Colon (tissue), 2 donors: Measurements from ENCODE around the gene SYNGR4.
"Not testable (repeated sequence)": the region's sequence is repeated elsewhere in the genome, so short reads cannot be mapped to it uniquely, and the experiment has no call there.

Experiments used
- FAIRE-seq: peaks from 2 replicates; lab custom pipeline; 2012; peaks lifted over from hg19 to GRCh38; lab: Jason Lieb, UNC
- donor health status: control.
- donor health status: control.

The SYNGR4 gene

DNA sequence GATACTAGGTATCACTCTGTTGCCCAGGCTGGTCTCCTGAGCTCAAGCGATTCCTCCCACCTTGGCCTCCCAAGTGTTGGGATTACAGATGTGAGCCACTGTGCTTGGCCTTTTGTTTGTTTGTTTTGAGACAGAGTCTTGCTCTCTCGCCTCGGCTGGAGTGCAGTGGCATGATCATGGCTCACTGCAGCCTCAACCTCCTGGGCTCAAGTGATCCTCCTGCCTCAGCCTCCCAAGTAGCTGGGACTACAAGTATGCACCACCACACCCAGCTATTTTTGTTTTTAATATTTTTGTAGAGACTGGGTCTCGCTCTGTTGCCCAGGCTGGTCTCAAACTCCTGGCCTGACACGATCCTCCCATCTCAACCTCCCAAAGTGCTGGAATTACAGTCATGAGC is 7.6 kb downstream of the SYNGR4 start:
- FAIRE-seq: not testable (repeated sequence)

DNA sequence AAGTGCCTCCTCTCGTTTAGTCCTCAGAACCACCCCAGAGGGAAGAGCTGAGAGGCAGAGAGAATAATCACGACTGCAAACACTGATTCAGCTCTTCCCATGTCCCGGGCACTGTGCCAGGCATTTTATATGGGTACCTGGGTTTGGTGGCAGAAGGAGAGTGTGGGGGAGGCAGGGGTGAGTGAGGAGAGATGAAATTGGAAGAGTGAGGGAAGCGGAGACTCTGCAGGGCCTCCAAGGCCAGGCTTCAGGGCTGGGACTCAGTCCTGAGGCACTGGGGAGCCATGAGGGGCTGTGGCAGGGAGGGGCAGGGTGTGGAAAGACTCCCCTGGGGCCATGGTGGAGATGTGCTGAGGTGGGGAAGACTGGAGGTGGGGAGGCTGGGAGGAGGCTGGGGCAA is 8.7 kb downstream of the SYNGR4 start:
- FAIRE-seq: no peak

DNA sequence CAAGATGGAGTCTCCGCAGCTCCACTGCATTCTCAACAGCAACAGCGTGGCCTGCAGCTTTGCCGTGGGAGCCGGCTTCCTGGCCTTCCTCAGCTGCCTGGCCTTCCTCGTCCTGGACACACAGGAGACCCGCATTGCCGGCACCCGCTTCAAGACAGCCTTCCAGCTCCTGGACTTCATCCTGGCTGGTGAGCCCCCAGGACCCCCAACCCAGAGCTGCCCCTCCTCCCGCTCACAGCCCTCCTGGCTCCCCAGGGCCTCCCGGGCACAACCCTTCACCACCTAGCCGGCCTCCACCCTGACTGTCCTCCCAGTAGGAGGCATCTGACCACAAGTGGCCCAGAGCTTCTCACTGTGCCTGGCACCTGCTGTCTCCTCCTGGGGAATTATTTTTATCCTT is 9.4 kb downstream of the SYNGR4 start:
- FAIRE-seq: no peak

DNA sequence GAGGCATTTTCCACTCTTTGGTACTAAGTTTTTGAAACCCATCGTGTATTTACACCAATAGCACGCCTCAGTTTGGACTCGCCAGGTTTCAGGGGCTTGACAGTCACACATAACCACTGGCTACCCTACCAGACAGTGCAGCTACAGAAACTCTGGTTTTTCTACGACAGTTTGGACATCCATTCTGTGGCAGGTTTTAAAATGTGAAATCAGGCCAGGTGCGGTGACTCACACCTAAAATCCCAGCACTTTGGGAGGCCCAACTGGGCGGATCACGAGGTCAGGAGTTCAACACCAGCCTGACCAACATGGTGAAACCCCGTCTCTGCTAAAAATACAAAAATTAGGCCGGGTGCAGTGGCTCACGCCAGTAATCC is 14.0 kb downstream of the SYNGR4 start:
- FAIRE-seq: no peak

DNA sequence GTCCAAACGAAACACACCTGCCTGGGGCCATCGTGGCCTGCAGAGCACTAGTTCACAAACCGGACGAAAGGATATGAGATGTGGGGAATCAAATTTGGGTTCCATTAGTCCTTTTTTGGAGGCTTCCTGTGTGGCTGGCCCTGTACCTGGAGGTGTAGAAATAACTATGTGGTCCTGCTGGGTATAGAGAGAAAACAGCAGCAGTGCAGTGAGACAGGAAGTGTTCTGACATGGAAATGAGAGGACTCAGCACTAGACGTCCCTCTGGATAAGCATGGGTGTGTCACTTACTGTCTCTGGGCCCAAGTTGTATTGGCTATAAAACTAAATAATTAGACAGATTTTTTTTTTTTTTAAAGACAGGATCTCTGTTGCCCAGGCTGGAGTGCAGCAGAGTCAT is 14.9 kb downstream of the SYNGR4 start:
- no peak for FAIRE-seq

DNA sequence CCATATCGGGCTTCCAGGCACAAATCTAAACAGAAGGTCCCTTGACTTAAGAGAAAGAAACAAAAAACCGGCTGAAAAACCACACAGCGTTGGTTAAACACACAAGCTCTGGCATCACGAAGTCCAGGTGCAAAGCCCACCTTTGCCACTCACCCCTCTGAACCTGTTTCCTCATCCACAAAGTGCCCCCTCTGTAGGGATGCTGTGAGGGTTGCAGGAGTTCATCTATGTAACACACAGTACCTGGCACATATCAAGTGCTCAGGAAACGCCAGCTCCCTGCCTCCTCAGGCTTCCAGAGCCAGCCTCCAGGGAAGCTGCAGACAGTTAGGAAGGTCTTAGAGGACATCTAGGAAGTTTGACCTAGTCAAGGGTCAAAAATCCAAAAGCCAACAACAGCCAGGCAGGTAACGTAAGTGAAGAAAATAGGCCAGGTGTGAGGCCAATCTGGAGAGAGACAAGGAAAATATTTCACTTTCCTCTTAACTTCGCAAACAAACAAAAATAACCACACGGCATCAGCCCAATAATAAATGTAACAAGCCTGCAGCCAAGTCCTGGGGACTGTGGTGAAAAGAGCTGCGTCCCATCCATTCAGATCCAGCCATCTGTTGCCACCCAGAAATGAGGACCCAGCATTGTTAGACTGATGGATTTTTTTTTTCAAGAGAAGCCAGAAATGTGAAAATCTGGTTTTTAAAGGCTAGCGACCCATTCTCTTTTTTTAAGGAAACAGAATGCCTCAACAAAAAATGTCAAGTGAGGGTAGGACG is 17.2 kb downstream of the SYNGR4 start:
- FAIRE-seq: no peak

DNA sequence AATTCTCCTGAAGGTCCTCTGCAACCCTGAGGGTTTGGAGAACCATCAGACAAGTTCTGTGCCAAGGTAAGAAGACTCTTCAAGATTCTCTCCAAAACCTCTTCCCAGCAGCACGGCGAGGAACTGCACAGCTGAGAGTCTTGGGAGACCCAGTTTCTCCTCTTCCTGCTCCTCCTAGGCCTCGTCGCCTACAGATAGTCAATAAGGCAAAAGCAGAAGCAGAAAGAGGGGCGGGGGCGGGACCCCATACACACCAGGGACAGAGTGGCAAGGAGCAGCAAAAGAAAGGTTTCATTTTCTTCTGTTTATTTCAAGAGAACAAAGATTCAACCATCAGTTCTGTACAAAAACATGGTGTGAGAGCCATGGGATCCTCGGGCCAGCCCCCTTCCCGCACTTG is 18.1 kb downstream of the SYNGR4 start:
- FAIRE-seq: no peak

DNA sequence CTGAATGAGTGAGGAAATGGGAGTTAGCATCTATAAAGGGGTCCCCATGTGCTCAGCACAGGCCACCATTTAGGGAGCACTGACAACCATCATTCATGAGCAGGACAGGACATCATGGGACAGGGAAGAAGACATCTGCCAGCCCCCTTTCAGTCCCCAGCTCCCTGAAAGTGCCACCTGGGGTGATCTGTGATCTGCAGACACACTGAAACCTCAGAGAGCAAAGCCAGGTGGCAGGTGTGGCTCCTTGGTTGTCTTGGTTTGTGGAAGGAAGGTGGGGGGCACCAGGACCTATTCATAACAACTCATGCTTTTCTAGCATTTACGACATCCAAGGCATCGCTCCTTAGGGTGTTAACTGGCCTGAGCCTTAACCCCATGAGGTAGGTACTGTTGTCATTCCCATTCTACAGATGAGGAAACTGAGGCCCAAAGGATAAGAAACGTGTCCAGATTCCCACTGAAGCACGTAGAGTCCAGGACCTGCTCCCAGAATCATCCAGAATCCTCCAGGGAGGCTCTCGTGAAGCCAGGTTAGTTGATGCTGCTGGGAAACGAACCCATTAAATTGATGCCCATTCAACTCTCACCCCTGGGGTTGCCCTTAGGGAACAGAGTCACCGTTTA is 21.4 kb downstream of the SYNGR4 start:
- FAIRE-seq: no peak

DNA sequence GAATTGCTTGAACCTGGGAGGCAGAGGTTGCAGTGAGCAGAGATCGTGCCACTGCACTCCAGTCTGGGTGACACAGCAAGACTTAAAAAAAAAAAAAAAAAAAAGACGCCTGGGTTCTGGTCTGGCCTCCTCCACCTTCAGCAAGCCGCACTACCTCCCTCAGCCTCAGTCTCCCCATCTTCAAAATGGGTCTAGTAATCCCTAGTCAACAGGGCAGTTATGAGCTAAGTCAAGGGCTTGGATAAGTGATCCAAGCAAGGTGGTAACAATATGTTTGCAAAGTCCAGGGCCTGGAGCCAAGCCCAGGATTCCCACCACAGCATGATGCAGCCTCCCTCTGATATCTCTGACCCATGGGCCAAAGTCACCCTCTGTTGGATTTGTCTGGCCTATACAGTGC is 22.8 kb downstream of the SYNGR4 start:
- no peak for FAIRE-seq

DNA sequence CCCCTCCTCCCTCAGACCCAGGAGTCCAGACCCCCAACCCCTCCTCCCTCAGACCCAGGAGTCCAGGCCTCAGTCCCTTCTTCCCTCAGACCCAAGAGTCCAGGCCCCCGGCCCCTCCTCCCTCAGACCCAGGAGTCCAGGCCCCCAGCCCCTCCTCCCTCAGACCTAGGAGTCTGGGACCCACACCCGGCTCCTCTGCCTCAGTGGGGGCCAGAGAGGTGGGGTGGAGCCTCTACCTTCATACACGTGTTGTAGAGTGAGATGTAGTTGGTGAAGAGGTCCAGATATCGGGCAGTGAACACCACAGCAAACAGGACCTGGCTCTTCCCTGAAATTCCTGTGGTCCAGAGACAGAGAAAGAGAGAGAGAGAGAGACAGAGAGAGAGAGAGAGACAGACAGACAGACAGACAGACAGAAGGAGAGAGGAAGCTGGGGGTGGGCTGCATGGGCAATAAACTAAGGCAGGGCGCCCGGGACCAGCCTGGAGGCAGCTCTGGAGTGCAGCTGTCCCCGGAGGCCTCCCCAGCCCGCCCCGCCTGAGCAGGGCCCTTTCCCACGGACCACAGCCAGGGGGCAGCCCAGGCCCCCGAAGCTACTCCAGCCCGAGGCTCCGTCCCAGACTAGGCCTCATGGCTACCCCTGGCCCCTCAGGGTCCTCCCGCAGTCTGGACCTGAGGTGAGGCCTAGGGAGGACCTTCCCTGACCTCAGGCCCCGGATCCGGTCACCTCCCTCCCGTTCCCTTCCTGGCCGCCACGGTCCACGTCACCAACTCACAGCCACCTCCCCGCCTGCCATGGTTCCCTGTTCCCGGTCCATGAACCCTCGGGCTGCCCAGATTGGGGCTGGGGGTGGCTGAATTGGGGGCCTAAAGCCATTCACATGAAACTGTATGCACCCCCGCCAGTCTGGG is 26.3 kb downstream of the SYNGR4 start:
- FAIRE-seq: peak; percentile 98

DNA sequence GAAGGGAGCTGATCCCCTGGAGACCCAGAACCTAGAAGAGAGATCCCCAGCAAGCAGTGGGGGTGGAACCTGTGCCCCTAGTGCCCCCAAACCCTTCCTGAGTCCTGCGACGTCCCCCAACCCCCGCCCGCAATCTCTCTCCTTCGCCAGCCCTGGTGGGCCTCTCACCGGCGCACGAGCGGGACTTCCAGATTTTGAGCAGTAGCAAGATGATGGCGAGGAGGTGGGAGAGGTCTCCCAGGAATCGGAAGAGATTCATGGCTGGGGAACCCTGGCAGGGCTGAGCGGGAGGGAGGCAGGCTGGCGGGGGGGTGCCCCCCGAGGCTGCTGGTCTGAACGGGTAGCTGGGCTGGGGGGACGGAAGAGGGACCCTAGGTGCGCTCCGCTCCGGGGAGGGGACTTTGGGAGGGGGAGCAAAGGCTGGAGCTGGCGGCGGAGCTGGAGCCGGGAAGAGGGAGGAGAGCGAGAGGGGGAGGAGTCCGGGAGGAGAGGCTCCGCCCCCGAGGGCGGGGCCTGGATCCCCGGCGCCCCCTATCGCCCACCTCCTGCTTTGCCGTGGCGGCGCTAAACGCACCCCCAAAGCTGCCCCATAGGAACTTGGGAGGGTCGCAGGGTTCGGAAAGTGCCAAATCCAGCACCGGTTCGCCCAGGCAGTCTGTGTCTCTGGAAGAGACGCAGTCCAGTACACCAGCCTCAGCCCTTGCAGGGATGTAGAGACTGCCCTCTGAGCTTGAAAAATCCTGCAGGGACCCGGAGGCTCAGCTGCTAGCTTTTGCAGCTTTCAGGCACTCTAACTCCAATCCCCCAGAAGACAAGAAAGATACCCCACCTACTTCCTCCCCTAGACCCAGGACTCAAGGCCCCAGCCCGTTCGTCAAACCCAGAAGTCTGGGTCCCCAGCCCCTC is 27.2 kb downstream of the SYNGR4 start, which contains the start of gene KDELR1:
Gene KDELR1 (minus strand): TSS at position 452 of the 906 bp plus-strand sequence. CDS start 193 bp downstream, at position 259.
- FAIRE-seq: no peak

DNA sequence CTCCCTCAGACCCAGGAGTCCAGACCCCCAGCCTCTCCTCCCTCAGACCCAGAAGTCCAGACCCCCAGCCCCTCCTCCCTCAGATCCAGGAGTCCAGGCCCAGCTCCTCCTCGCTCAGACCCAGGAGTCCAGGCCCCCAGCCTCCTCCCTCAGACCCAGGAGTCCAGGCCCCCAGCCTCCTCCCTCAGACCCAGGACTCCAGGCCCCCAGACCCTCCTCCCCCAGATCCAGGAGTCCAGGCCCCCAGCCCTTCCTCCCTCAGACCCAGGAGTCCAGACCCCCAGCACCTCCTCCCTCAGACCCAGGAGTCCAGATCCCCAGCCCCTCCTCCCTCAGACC is 27.8 kb downstream of the SYNGR4 start:
- FAIRE-seq: not testable (repeated sequence)

DNA sequence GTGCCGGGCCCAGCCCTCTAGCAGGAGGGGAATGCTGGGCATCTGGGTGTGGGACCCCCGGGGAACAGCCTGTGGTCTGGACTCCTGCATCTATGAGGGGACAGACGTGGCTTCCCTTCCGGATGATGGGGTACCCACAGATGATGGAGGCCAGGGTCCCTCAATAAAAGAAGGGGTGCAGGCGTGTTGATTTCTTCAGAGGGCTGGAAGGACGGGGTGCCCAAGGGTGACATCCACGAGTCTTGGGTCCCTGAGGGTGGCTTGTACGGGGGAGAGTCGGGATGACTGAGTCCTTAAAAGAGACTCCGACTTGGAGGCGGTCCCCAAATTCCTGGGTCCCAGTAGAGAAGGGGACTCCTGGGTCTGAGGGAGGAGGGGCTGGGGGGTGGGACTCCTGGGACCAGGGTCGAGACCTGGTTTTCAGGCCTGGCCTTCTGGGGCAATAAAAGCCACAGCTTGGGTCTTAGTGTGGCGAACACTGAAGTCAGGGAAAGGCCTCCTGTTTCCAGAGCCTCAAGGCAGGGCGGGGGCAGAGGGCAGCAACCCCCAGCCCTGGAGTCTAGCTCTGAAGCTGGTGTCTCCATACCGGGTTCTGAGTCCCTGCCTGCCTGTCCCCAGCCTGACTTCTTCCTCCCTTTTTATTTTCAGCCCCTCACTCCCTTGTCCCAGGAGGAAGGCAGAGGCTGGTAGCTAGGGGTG is 28.8 kb downstream of the SYNGR4 start:
- FAIRE-seq: no peak

DNA sequence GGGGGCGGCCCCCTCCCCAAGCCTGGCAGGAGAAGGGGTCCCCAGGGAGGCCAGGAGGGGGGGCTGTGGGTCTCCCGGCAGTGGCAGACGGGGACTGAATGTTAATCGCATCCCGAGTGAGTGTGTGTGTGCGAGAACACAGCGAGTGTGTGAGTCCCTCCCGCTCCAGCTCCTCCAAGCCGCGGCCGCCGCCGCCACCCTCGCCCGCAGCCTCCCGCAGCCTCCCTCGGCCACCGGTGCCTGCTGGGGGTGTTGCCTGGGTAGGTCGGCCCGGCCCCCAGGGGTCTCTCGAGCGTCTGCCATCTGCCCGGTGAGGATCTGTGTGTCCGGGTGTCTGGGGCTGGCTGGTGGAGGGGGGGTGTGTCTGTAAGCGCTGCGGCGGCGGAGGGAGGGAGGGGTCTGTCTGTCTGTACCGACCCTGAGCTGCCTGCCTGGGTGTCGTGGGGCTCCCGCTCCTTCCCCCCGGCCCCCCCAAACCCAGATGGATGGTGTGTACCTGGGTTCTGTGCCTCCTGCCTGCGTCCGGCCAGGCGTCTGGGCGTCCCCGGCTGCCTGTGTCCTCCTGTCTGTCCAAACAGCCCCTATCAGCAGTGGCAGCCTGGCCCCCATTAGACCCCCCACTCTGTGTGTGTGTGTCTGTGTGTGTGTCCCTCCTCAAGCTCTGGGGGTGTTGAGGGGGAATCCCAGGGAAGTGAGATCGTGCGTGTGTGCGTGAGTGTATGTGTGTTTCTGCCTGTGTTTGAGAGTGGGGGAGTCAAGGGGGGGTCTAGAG is 29.6 kb downstream of the SYNGR4 start, which contains the start of gene GRIN2D:
Gene GRIN2D (plus strand): TSS at position 110 of the 772 bp plus-strand sequence. CDS start 4,725 bp downstream, outside the sequence.
- FAIRE-seq: no peak

DNA sequence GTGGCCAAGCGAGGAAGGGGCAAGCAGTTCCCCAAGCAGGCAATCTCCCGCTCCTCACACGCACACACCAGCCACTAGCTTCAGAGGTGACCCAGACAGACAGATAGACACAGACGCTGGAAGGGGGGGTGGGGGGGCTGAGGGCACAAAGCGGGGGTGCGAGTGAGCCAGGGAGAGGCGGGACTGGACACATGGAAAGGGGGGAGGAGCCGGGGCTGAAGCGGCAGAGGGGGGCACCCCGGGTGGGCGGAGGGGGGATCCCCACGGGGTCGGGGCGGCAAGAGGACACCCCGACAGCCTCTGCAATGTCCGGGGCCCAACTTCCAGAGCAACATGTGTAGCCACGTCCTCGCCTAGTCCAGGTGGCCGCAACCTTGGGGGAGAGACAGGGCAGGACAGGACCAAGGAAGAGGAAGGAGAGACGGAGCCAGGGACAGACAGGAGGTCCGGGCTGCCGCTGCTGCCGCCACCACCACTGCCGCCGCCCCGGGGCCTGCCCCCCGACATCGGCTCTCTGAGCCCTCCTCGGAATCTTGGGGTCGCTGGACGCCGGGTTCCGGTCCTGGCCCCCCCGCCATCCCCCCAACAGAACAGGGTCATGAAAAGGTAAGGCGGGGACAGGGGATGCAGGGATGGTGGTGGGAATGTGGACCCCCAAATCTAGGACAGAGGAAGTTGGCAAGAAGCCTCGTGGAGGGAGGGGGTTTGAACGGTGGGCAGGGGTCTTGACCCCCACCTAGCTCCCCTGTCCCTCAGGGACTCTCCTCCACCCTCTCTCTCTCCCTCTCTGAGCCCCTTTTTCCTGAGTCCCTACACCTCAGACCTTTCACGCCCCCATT is 30.4 kb downstream of the SYNGR4 start:
- FAIRE-seq: no peak

DNA sequence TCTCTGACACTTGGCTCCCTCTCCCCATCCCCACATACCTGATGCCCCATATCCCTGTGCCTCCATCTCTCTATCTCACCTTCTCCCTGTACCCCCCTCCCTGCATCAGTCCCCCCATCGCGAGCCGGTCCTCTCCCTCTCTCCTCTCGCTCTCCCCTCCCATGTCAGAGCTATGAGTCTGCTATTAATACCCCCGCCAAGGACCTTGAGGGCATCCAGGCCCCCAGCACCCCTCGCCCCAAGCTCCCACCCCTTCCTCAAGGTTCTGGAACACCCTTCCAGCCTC is 30.9 kb downstream of the SYNGR4 start:
- no peak for FAIRE-seq

DNA sequence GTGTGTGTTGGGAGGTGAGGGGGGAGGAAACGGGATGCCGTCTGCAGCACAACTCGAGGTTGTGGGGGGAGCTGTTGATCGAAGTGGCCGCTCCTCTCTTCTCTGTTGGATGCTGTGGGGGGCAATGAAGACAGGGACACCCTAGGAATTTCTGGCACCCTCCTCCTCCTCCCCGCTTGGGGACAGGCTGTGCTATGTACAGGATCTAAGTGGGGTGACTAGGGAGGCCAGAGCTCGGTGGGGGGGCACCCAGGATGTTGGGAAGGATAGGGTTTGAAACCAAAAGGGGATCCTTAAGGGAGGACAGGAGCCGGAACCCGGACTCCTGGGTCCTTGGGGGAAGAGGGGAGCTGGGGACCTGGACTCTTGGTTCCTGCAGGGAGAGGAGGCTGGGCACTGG is 31.3 kb downstream of the SYNGR4 start:
- no peak for FAIRE-seq

DNA sequence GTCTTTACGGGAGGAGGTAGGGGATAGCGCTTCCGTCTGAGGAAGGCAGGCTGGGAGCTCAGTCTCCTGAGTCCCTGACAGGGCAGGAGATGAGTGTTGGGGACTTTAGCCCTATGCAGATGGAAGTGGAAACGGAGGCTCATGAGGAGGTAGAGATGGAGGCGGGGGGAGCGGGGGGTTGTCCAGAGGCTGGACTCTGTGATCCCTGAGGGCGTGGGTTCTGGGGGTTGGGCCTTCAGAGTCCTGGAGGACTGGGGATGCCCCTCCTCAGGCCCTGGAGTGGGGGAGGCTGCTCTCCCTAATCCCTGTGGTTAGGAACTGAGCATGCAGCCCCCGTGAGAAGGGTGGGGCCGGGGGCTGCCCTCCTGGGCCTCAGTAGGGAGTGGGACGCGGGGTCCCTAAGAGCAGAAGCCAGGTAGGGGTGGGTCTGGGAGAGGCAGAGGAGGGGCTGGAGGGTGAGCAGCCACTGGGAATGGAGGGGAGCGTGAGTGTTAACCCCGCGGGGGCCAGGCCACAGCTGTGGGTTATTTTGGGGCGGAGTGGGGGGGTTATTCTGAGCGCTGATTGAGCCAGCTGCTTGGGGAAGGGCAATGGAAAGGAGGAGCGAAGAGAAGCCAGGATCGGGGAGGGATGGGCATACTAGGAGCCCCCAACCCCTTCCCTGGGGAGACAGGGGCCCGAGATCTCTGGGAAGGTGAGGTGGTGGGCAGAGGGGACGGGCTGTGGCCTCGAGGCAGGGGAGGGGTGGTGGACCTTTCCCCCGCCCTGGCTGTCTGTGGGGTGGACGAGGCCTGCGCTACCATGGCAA is 32.1 kb downstream of the SYNGR4 start:
- no peak for FAIRE-seq

DNA sequence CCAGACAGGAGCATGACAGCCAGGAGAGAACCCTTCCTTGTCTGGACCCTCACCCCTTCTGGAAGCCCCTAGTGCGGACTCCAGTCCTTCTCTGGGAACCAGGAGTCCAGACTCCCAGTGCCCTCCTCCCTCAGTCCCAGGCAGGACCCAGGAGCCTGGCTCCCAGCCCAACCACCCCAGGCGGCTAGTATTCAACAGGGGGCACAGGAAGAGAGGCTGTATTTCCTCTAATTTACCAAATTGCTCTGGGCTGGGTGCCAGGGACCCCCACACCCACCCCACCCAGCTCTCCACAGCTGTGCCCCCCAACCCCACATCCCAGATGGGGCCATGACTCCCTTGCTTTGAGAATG is 32.6 kb downstream of the SYNGR4 start:
- no peak for FAIRE-seq
